Measurements from ENCODE around the gene TAGAP. TPM values are rescaled to one million over a fixed set of nuclear protein-coding genes. Genes with fewer than 3 reads are reported as not detected.

TAGAP gene
- total RNA-seq, 2 experiments from 2014 or later: 245 to 261 TPM

- ChIA-PET POLR2A (interaction anchor here (0.7 to 1.6 kb wide), 11 partner anchors 10 to 67 kb away, joined by 3 to 13 read pairs (median 4); partner anchors contain the start of gene TAGAP), CTCF (interaction anchor here (1.0 kb wide), 1 partner anchor 38 kb away, joined by 3 read pairs; no protein-coding TSS in a partner anchor)
- H3K4me3 ChIP-seq (ENCODE audit: low read length): no peak overlapping the region
- no peaks in the 10 kb centered on the region for H3K9me3 ChIP-seq (ENCODE audit: control insufficient read depth in 1 of 2, insufficient read depth in 1 of 2, low read length in 2 of 2)
- no peaks in the 10 kb centered on the region for H3K27me3 Mint-ChIP-seq
- H3K27ac ChIP-seq (ENCODE audit: low read depth in 1 of 2, low read length in 2 of 2): no peak overlapping the region
- no peak overlapping the region for H3K27ac Mint-ChIP-seq
- DNase-seq (peak in 1 of 14 experiments; percentile 36), ATAC-seq (ENCODE audit: poor library complexity) (peak; percentile 68)
- intact Hi-C loops (cut with DNase I, micrococcal nuclease): no loop called here
- H3K4me3 Mint-ChIP-seq: no peak overlapping the region
- peaks cover 36% of the 10 kb centered on the region for H3K4me1 Mint-ChIP-seq (ENCODE audit: low read depth)
- no peaks in the 10 kb centered on the region for H3K36me3 Mint-ChIP-seq (ENCODE audit: low read depth)
- H3K4me1 ChIP-seq (ENCODE audit: insufficient read depth, low read length): peaks cover 24% of the 10 kb centered on the region
- H3K9me3 Mint-ChIP-seq: no peaks in the 10 kb centered on the region
- no peaks in the 10 kb centered on the region for H3K27me3 ChIP-seq (ENCODE audit: control insufficient read depth in 1 of 2, insufficient read depth in 2 of 2, low read length in 2 of 2)
- H3K36me3 ChIP-seq (ENCODE audit: insufficient read depth, low read length): no peaks in the 10 kb centered on the region
- TF ChIP-seq CTCF (IDR thresholded peaks at IDR 0.05): no peak
Observed at GRCh38 chr6:159080217-159080976, 35.6 kb upstream of the TAGAP start.

GRCh38 chr6:159079367-159079766 is 34.6 kb upstream of the TAGAP start:
- CTCF ChIA-PET: no interaction called here
- Mint-ChIP-seq H3K9me3 (no peaks in the 10 kb centered on the region), H3K4me1 (ENCODE audit: low read depth) (peaks cover 37% of the 10 kb centered on the region), H3K27me3 (no peaks in the 10 kb centered on the region), H3K36me3 (ENCODE audit: low read depth) (no peaks in the 10 kb centered on the region), H3K4me3 (no peak overlapping the region), H3K27ac (no peak overlapping the region)
- no peak for TF ChIP-seq CTCF (IDR thresholded peaks at IDR 0.05)
- H3K9me3 ChIP-seq (ENCODE audit: control insufficient read depth in 1 of 2, insufficient read depth in 1 of 2, low read length in 2 of 2): no peaks in the 10 kb centered on the region
- H3K4me3 ChIP-seq (ENCODE audit: low read length): no peak overlapping the region
- H3K27me3 ChIP-seq (ENCODE audit: control insufficient read depth in 1 of 2, insufficient read depth in 2 of 2, low read length in 2 of 2): no peaks in the 10 kb centered on the region
- H3K36me3 ChIP-seq (ENCODE audit: insufficient read depth, low read length): no peaks in the 10 kb centered on the region
- ATAC-seq (ENCODE audit: poor library complexity): no peak
- peaks cover 24% of the 10 kb centered on the region for H3K4me1 ChIP-seq (ENCODE audit: insufficient read depth, low read length)
- POLR2A ChIA-PET: interaction anchor here (0.7 to 1.6 kb wide), 8 partner anchors 9 to 56 kb away, joined by 3 to 13 read pairs (median 6); partner anchors contain the start of gene TAGAP
- H3K27ac ChIP-seq (ENCODE audit: low read depth in 1 of 2, low read length in 2 of 2): no peak overlapping the region
- DNase-seq: no peak
- intact Hi-C loops (cut with DNase I, micrococcal nuclease): no loop called here

- Histone ChIP-seq H3K27ac (ENCODE audit: low read depth in 1 of 2, low read length in 2 of 2) (no peak overlapping the region), H3K27me3 (ENCODE audit: control insufficient read depth in 1 of 2, insufficient read depth in 2 of 2, low read length in 2 of 2) (no peaks in the 10 kb centered on the region), H3K4me1 (ENCODE audit: insufficient read depth, low read length) (peaks cover 24% of the 10 kb centered on the region), H3K9me3 (ENCODE audit: control insufficient read depth in 1 of 2, insufficient read depth in 1 of 2, low read length in 2 of 2) (no peaks in the 10 kb centered on the region), H3K36me3 (ENCODE audit: insufficient read depth, low read length) (no peaks in the 10 kb centered on the region), H3K4me3 (ENCODE audit: low read length) (peak overlapping the region; percentile 6)
- Mint-ChIP-seq H3K9me3 (no peaks in the 10 kb centered on the region), H3K4me1 (ENCODE audit: low read depth) (peaks cover 42% of the 10 kb centered on the region), H3K36me3 (ENCODE audit: low read depth) (no peaks in the 10 kb centered on the region), H3K27me3 (no peaks in the 10 kb centered on the region), H3K4me3 (no peak overlapping the region), H3K27ac (no peak overlapping the region)
- intact Hi-C loops (cut with DNase I, micrococcal nuclease): no loop called here
- no peak for TF ChIP-seq CTCF (IDR thresholded peaks at IDR 0.05)
- CTCF ChIA-PET: interaction anchor here (0.7 to 1.7 kb wide), 2 partner anchors 12 to 27 kb away, joined by 3 to 5 read pairs; no protein-coding TSS in a partner anchor
- DNase-seq (no peak), ATAC-seq (ENCODE audit: poor library complexity) (no peak)
- POLR2A ChIA-PET: interaction anchor here (0.9 to 1.5 kb wide), 2 partner anchors 14 to 32 kb away, joined by 3 to 5 read pairs; no protein-coding TSS in a partner anchor
Observed at GRCh38 chr6:159077123-159077522, 32.3 kb upstream of the TAGAP start.

Measured in CD4-positive, alpha-beta T cell (primary cell).